K562 (cell line): ENCODE data around the gene BIRC5. TPM values are rescaled to one million over a fixed set of nuclear protein-coding genes. Genes with fewer than 3 reads are reported as not detected.
A peak's percentile ranks its signal among the peaks of the same experiment; 100 is the strongest.

ENCODE experiments used
- ATAC-seq: fragments of 200-7000 bp; cut with Tn5 transposase; 3 replicates; pipeline ENCODE4 v1.9.1; 2020; ENCODE audit warnings: moderate library complexity
- BruUV-seq: library from RNA; stranded (reverse); fragments of 400-500 nt; replicated peaks from 2 replicates; lab custom pipeline; 2021; lab: Mats Ljungman, UMichigan
- CTCF ChIA-PET: fragments of 300-600 bp; formaldehyde crosslinking; extraction: SDS; loops from one replicate; lab custom pipeline; 2021; ENCODE audit warnings: low intra/inter-chr PET ratio; lab: Yijun Ruan, JAX
- POLR2A ChIA-PET: fragments of 300-600, 350-650 bp; sonication (Branson Sonifier 250); formaldehyde crosslinking; extraction: SDS; loops from one replicate; lab custom pipeline; 2021; ENCODE audit warnings: antibody characterized with exemption, inconsistent platforms; lab: Yijun Ruan, JAX
- DNase-seq, 4 experiments: peaks; one replicate each; pipeline versions ENCODE4 v3.0.0 to v3.0.0-alpha.2; 2011 to 2018; ENCODE audit warnings: low spot score in 3 of 4, mixed read lengths in 3 of 4; ENCODE audit errors: extremely low read depth in 1 of 4
- FAIRE-seq: peaks from 2 replicates; lab custom pipeline; 2011; peaks lifted over from hg19 to GRCh38; lab: Jason Lieb, UNC
- H2AFZ ChIP-seq: 2 replicates; pipeline ENCODE4 v1.6.0; 2011; ENCODE audit warnings: low read depth, low read length, control low read depth, inconsistent platforms
- H3K27ac ChIP-seq: fragments of 200-600 bp; 3 replicates; pipeline ENCODE4 v1.8.0; 2011; ENCODE audit warnings: low read depth, mild to moderate bottlenecking, control low read depth, inconsistent platforms, low read length, moderate library complexity, mixed read lengths; ENCODE audit errors: extremely low read depth
- H3K27me3 ChIP-seq, 2 experiments: fragments of 300-600 bp in 1 of 2; 2 replicates in 1 of 2; 3 replicates in 1 of 2; pipeline versions ENCODE4 v1.6.0 to v1.8.0; 2011; ENCODE audit warnings: inconsistent platforms in 2 of 2, low read length in 2 of 2, mild to moderate bottlenecking in 1 of 2, mixed read lengths in 1 of 2, moderate library complexity in 1 of 2; ENCODE audit not compliant: control insufficient read depth in 2 of 2, insufficient read depth in 2 of 2
- H3K36me3 ChIP-seq: fragments of 300-600 bp; 3 replicates; pipeline ENCODE4 v1.8.0; 2011; ENCODE audit warnings: mild to moderate bottlenecking, low read length, inconsistent platforms; ENCODE audit not compliant: control insufficient read depth, insufficient read depth
- H3K4me1 ChIP-seq, 2 experiments: fragments of 200-600 bp in 1 of 2; replicated peaks in 1 of 2; 2 replicates in 1 of 2; 3 replicates in 1 of 2; pipeline versions ENCODE4 v1.5.1 to v1.8.0; 2011; ENCODE audit warnings: inconsistent platforms in 2 of 2, low read length in 2 of 2, mild to moderate bottlenecking in 1 of 2, mixed read lengths in 1 of 2, moderate library complexity in 1 of 2; ENCODE audit not compliant: control insufficient read depth in 2 of 2, insufficient read depth in 2 of 2
- H3K4me2 ChIP-seq: 2 replicates; pipeline ENCODE4 v1.6.1; 2011; ENCODE audit warnings: low read length, control low read depth, inconsistent platforms, mixed read lengths; ENCODE audit not compliant: insufficient read depth
- H3K4me3 ChIP-seq: fragments of 200-600 bp; sonication (generic), shearing (Covaris generic); 2 replicates; pipeline ENCODE4 v1.5.1; 2016; ENCODE audit warnings: control low read depth, inconsistent platforms
- H3K79me2 ChIP-seq: fragments of 200-600 bp; 3 replicates; pipeline ENCODE4 v1.8.0; 2011; ENCODE audit warnings: low read length, inconsistent platforms; ENCODE audit not compliant: control insufficient read depth, insufficient read depth
- H3K9ac ChIP-seq, 2 experiments: 2 replicates each; pipeline versions ENCODE4 v1.6.0 to v1.6.1; 2011; ENCODE audit warnings: low read depth in 2 of 2, low read length in 2 of 2, control low read depth in 1 of 2, inconsistent platforms in 1 of 2, mild to moderate bottlenecking in 1 of 2, mixed read lengths in 1 of 2; ENCODE audit not compliant: insufficient read depth in 1 of 2
- H3K9me1 ChIP-seq: one replicate; pipeline ENCODE4 v1.6.0; 2011; ENCODE audit warnings: inconsistent platforms, mild to moderate bottlenecking, low read length, moderate library complexity; ENCODE audit not compliant: control insufficient read depth, insufficient read depth
- H3K9me3 ChIP-seq: replicated peaks from 2 replicates; pipeline ENCODE4 v1.5.1; 2011; ENCODE audit warnings: low read depth, low read length, inconsistent platforms; ENCODE audit not compliant: control insufficient read depth, insufficient read depth
- H4K20me1 ChIP-seq: replicated peaks from 2 replicates; pipeline ENCODE4 v1.6.1; 2011; ENCODE audit warnings: low read length, inconsistent platforms, mixed read lengths; ENCODE audit not compliant: control insufficient read depth, insufficient read depth
- ARHGAP35 ChIP-seq: fragments of 450-650 bp; IDR thresholded peaks from 2 replicates; pipeline ENCODE4 v1.6.1; 2018; ENCODE audit not compliant: partially characterized antibody
- ETV5 ChIP-seq: sonication (generic); formaldehyde crosslinking; IDR thresholded peaks from 2 replicates; pipeline ENCODE4 v1.4.0; 2020; ENCODE audit warnings: low read depth, mild to moderate bottlenecking, missing genetic modification reagents
- FIP1L1 ChIP-seq: fragments of 200-400 bp; formaldehyde crosslinking; IDR thresholded peaks from 2 replicates; pipeline ENCODE4 v1.6.1; 2018; ENCODE audit warnings: mild to moderate bottlenecking, low read depth, low read length; ENCODE audit not compliant: poor library complexity, severe bottlenecking
- GATAD2A ChIP-seq: fragments of 450-650 bp; IDR thresholded peaks from 2 replicates; pipeline ENCODE4 v1.6.1; 2017
- ILF3 ChIP-seq: fragments of 450-650 bp; IDR thresholded peaks from 2 replicates; pipeline ENCODE4 v1.6.1; 2018; ENCODE audit warnings: antibody characterized with exemption, mild to moderate bottlenecking, moderate library complexity, borderline replicate concordance
- JUND ChIP-seq, 2 experiments: IDR thresholded peaks; 2 replicates in 1 of 2; 3 replicates in 1 of 2; pipeline ENCODE4 v1.6.1; 2011; ENCODE audit warnings: borderline replicate concordance in 2 of 2, low read depth in 2 of 2, low read length in 2 of 2, improper control_type of control experiment in 1 of 2, missing biosample characterization in 1 of 2, missing genetic modification characterization in 1 of 2, missing genetic modification reagents in 1 of 2
- KLF16 ChIP-seq: IDR thresholded peaks from 2 replicates; pipeline ENCODE4 v1.6.1; 2016; ENCODE audit warnings: antibody characterized with exemption
- MTA2 ChIP-seq: fragments of 450-650 bp; IDR thresholded peaks from 2 replicates; pipeline ENCODE4 v1.6.1; 2016; ENCODE audit warnings: low read depth
- NCOA6 ChIP-seq: fragments of 450-650 bp; IDR thresholded peaks from 2 replicates; pipeline ENCODE4 v1.6.1; 2017; ENCODE audit warnings: mild to moderate bottlenecking
- SIRT6 ChIP-seq: IDR thresholded peaks from one replicate; pipeline ENCODE4 v1.6.1; 2012; ENCODE audit warnings: low read depth, mild to moderate bottlenecking, control low read depth, inconsistent platforms, low read length, moderate library complexity
- SMAD4 ChIP-seq: fragments of 250-450 bp; sonication (Bioruptor Pico); conservative IDR thresholded peaks from 2 replicates; pipeline ENCODE4 v1.8.0; 2021; ENCODE audit warnings: inconsistent platforms, mild to moderate bottlenecking, moderate library complexity
- SMARCC2 ChIP-seq: fragments of 450-650 bp; IDR thresholded peaks from 2 replicates; pipeline ENCODE4 v1.6.1; 2017; ENCODE audit warnings: antibody characterized with exemption, moderate library complexity, mild to moderate bottlenecking, low read depth
- TBL1XR1 ChIP-seq, 2 experiments: IDR thresholded peaks; 2 replicates each; pipeline ENCODE4 v1.6.1; 2012; ENCODE audit warnings: improper control_type of control experiment in 2 of 2, low read length in 2 of 2, mild to moderate bottlenecking in 1 of 2
- TRIM24 ChIP-seq, 2 experiments: fragments of 450-650 bp; IDR thresholded peaks; 2 replicates each; pipeline ENCODE4 v1.6.1; 2016
- ZFP36 ChIP-seq: fragments of 150-350 bp; IDR thresholded peaks from 2 replicates; pipeline ENCODE4 v1.6.1; 2018; ENCODE audit warnings: low read length, low read depth; ENCODE audit not compliant: partially characterized antibody
- ZNF134 ChIP-seq: fragments of 250-450 bp; sonication (Bioruptor Pico); conservative IDR thresholded peaks from 2 replicates; pipeline ENCODE4 v1.4.0; 2020
- ZNF143 ChIP-seq: sonication (generic); formaldehyde crosslinking; IDR thresholded peaks from 2 replicates; pipeline ENCODE4 v1.9.0; 2022; ENCODE audit warnings: mild to moderate bottlenecking, missing genetic modification reagents
- ZNF174 ChIP-seq: fragments of 250-450 bp; sonication (Bioruptor Pico); IDR thresholded peaks from 2 replicates; pipeline ENCODE4 v1.4.0; 2020; ENCODE audit warnings: mild to moderate bottlenecking
- ZNF23 ChIP-seq: fragments of 250-450 bp; sonication (Bioruptor Pico); IDR thresholded peaks from 2 replicates; pipeline ENCODE4 v1.4.0; 2020; ENCODE audit warnings: mild to moderate bottlenecking
- ZNF316 ChIP-seq: fragments of 450-650 bp; IDR thresholded peaks from 2 replicates; pipeline ENCODE4 v1.6.1; 2016
- ZNF592 ChIP-seq: fragments of 450-650 bp; IDR thresholded peaks from 2 replicates; pipeline ENCODE4 v1.6.1; 2017; ENCODE audit warnings: antibody characterized with exemption, mild to moderate bottlenecking
- ZNF830 ChIP-seq: fragments of 250-450 bp; sonication (Bioruptor Pico); IDR thresholded peaks from 2 replicates; pipeline ENCODE4 v1.5.0; 2021; ENCODE audit warnings: mild to moderate bottlenecking
- WGBS: fragments of 100-300 bp; shearing (Covaris generic); methylation state at CpG from one replicate; pipeline ENCODE4 v1.1.6; 2016; ENCODE audit warnings: low coverage, mixed read lengths; ENCODE audit not compliant: insufficient coverage; ENCODE audit errors: missing lambda C conversion rate; 5-methylcytosine and 5-hydroxymethylcytosine counted together
- in situ Hi-C: fragments of 300-500 bp; cut with MboI; formaldehyde crosslinking; loops from 4 replicates; pipeline ENCODE4 v1.15.0; 2018; ENCODE audit warnings: inconsistent platforms, mixed read lengths
- intact Hi-C: fragments of 100-400 bp; cut with micrococcal nuclease; formaldehyde crosslinking; loops from 2 replicates; pipeline ENCODE4 v1.14.2; 2022
- polyA plus RNA-seq, 8 experiments: library from polyadenylated mRNA; depleted of rRNA in 4 of 8; stranded (reverse) in 5 of 8; unstranded in 3 of 8; fragments of >200 nt; fragmentation: Nextera tagmentation in 2 of 8; fragmentation: Illumina TruSeq in 1 of 8; extraction: Ambion mirVana in 2 of 8; extraction: Trizol in 1 of 8; gene quantifications; 2 replicates each; pipeline versions ENCODE4 v1.2.1 to v1.2.3, GENCODE V29; 2011 to 2014; ENCODE audit warnings: inconsistent platforms in 1 of 8, missing spikeins in 1 of 8
- total RNA-seq, 7 experiments: library from RNA; depleted of rRNA in 6 of 7; stranded (reverse); fragments of >200 nt in 6 of 7; fragmentation: Illumina TruSeq in 2 of 7; extraction: Trizol in 2 of 7; gene quantifications; 2 replicates each; pipeline versions ENCODE4 v1.2.1 to v1.2.3, GENCODE V29; 2011 to 2021; ENCODE audit warnings: low replicate concordance in 1 of 7

The BIRC5 gene
- total and polyA plus RNA-seq, 9 of the 15 experiments (the other 6 are each of a cell fraction or from before 2014, with no cell fraction given), result 64.4 to 140 (median 101) TPM

- CTCF ChIA-PET, result no interaction called here
- no peak overlapping the region for H3K4me3 ChIP-seq
- 71% methylated on average over 9 of the region's 9 CpGs for WGBS
- TF ChIP-seq SMARCC2 (no peak), SIRT6 (no peak), ZNF134 (no peak), ZNF174 (CRISPR knock-in tag) (no peak), ZNF830 (no peak), TBL1XR1 (IDR thresholded peaks at IDR 0.05; ENCODE audit: low read length in 2 of 2) (no peak), MTA2 (no peak), NCOA6 (no peak), ARHGAP35 (no peak), ZFP36 (peak; percentile 70), SMAD4 (CRISPR knock-in tag) (0 out of 2 replicates have a peak, but pooled peaks have one; percentile 13), GATAD2A (no peak), ZNF143 (CRISPR knock-in tag) (no peak), FIP1L1 (no peak), ILF3 (no peak), ETV5 (CRISPR knock-in tag) (no peak), ZNF23 (CRISPR knock-in tag) (no peak), KLF16 (no peak), ZNF316 (no peak), JUND (IDR thresholded peaks at IDR 0.05; ENCODE audit: borderline replicate concordance, low read depth, low read length) (no peak), JUND (tag; IDR thresholded peaks at IDR 0.05; ENCODE audit: borderline replicate concordance, low read depth, low read length) (0 out of 3 replicates have a peak, but pooled peaks have one; percentile 7), ZNF592 (peak; percentile 38; the same call in 1 of the 2 replicates), TRIM24 (IDR thresholded peaks at IDR 0.05) (no peak)
These were observed 52.7 kb downstream of the BIRC5 start for GRCh38 chr17:78266771-78267170.

More at GRCh38 chr17:78266771-78267170, 52.7 kb downstream of the BIRC5 start:
- Histone ChIP-seq H3K27ac (peak overlapping the region; percentile 64), H3K27me3 (no peaks in the 10 kb centered on the region), H3K4me2 (no peak overlapping the region), H3K9me3 (no peaks in the 10 kb centered on the region), H3K9ac (peak overlapping the region; percentile 48 to 86), H3K4me1 (peaks cover 76 to 91% of the 10 kb centered on the region in 2 experiments), H3K79me2 (peaks cover 8% of the 10 kb centered on the region; the same call in 1 of the 3 replicates), H2AFZ (peak overlapping the region; percentile 58; the same call in 1 of the 2 replicates), H3K36me3 (no peaks in the 10 kb centered on the region), H3K9me1 (no peaks in the 10 kb centered on the region), H4K20me1 (no peaks in the 10 kb centered on the region)
- POLR2A ChIA-PET, result interaction anchor here (1.1 to 1.4 kb wide), 4 partner anchors 10 to 94 kb away, joined by 4 to 6 read pairs (median 5); no protein-coding TSS in a partner anchor
- intact Hi-C loops (no loop called here), in situ Hi-C loops (no loop called here)
- BruUV-seq, result no TSS peak
- DNase-seq (no peak), ATAC-seq (no peak), FAIRE-seq (no peak)
